ENCODE results near the gene CD6.

Gene CD6

GRCh38 chr11:61011950-61012736 is 40.7 kb downstream of the CD6 start:
- DNase-seq: no peak

- no peak for DNase-seq
Observed at GRCh38 chr11:61012737-61013215, 41.3 kb downstream of the CD6 start.

GRCh38 chr11:61018059-61018458 is 46.6 kb downstream of the CD6 start:
- no peak for DNase-seq

- DNase-seq: no peak
Observed at GRCh38 chr11:61019037-61019831, 47.8 kb downstream of the CD6 start.

- DNase-seq: no peak
Observed at GRCh38 chr11:61019832-61020405, 48.4 kb downstream of the CD6 start.

- no peak for DNase-seq
Observed at GRCh38 chr11:61020551-61021235, 49.2 kb downstream of the CD6 start.

- DNase-seq: peak; percentile 72
Observed at GRCh38 chr11:61021661-61022212, 50.3 kb downstream of the CD6 start.

GRCh38 chr11:61022311-61023085 is 51.0 kb downstream of the CD6 start:
- no peak for DNase-seq

GRCh38 chr11:61023086-61023965 is 51.8 kb downstream of the CD6 start:
- no peak for DNase-seq

- no peak for DNase-seq
Observed at GRCh38 chr11:61023966-61024295, 52.5 kb downstream of the CD6 start.

- DNase-seq: no peak
Observed at GRCh38 chr11:61024938-61025820, 53.7 kb downstream of the CD6 start.

- DNase-seq: no peak
Observed at GRCh38 chr11:61025821-61026120, 54.3 kb downstream of the CD6 start.

GRCh38 chr11:61026121-61027031 is 54.9 kb downstream of the CD6 start:
- DNase-seq: no peak

- no peak for DNase-seq
Observed at GRCh38 chr11:61027141-61027840, 55.8 kb downstream of the CD6 start.

GRCh38 chr11:61028135-61028729 is 56.8 kb downstream of the CD6 start:
- no peak for DNase-seq

- DNase-seq: no peak
Observed at GRCh38 chr11:61032824-61033223, 61.3 kb downstream of the CD6 start.

GRCh38 chr11:61033417-61033816 is 61.9 kb downstream of the CD6 start:
- no peak for DNase-seq

GRCh38 chr11:61034111-61034510 is 62.6 kb downstream of the CD6 start:
- DNase-seq: no peak

Measured in activated gamma-delta T cell (primary cell).